ENCODE data around the gene MBOAT1. TPM values are rescaled to one million over a fixed set of nuclear protein-coding genes. Genes with fewer than 3 reads are reported as not detected.

Gene MBOAT1
- polyA plus RNA-seq, 1 of the 3 experiments (the other 2 are of a cell fraction): 3.0 TPM

- Histone ChIP-seq H3K27ac (ENCODE audit: low read depth in 2 of 2, low read length in 1 of 2) (no peak overlapping the region), H3K79me2 (ENCODE audit: insufficient read depth) (no peaks in the 10 kb centered on the region), H3K9ac (no peak overlapping the region), H3K36me3 (replicated peaks in 1 of 2; ENCODE audit: control insufficient read depth in 1 of 2, insufficient read depth in 2 of 2, low read length in 1 of 2) (no peaks in the 10 kb centered on the region), H2AFZ (ENCODE audit: low read depth) (no peak overlapping the region), H3K4me2 (no peak overlapping the region), H4K20me1 (ENCODE audit: insufficient read depth) (no peaks in the 10 kb centered on the region), H3K4me1 (ENCODE audit: control insufficient read depth in 1 of 2, insufficient read depth in 2 of 2, low read depth in 1 of 2, low read length in 1 of 2) (no peaks in the 10 kb centered on the region), H3K9me2 (no peaks in the 10 kb centered on the region), H3K9me3 (no peaks in the 10 kb centered on the region), H3K4me3 (ENCODE audit: low read depth in 2 of 2, low read length in 1 of 2) (no peak overlapping the region), H3K27me3 (ENCODE audit: insufficient read depth) (no peaks in the 10 kb centered on the region), H3F3A (replicated peaks; ENCODE audit: insufficient read depth) (no peaks in the 10 kb centered on the region)
- 40% methylated on average over 1 of the region's 1 CpG for WGBS (ENCODE audit: low lambda C conversion rate)
- POLR2A ChIA-PET: no interaction called here
- TF ChIP-seq REST (IDR thresholded peaks at IDR 0.05; ENCODE audit: low read depth, low read length) (no peak), RCOR1 (IDR thresholded peaks at IDR 0.05; ENCODE audit: low read length) (no peak), TCF12 (IDR thresholded peaks at IDR 0.05) (no peak), CHD2 (IDR thresholded peaks at IDR 0.05; ENCODE audit: low read length, partially characterized antibody) (no peak), CTCF (IDR thresholded peaks at IDR 0.05) (no peak), MEF2A (IDR thresholded peaks at IDR 0.05; ENCODE audit: borderline replicate concordance, low read depth) (no peak), ELF1 (IDR thresholded peaks at IDR 0.05) (no peak), RFX5 (IDR thresholded peaks at IDR 0.05; ENCODE audit: low read length) (no peak), NRF1 (IDR thresholded peaks at IDR 0.05; ENCODE audit: low read depth, low read length) (no peak), FOSL2 (IDR thresholded peaks at IDR 0.05; ENCODE audit: borderline replicate concordance, low read depth) (no peak), ZBTB33 (IDR thresholded peaks at IDR 0.05; ENCODE audit: borderline replicate concordance, low read depth) (no peak), POLR2AphosphoS5 (IDR thresholded peaks at IDR 0.05; ENCODE audit: low read depth, low read length) (no peak), SIN3A (IDR thresholded peaks at IDR 0.05; ENCODE audit: borderline replicate concordance, low read depth, low read length) (no peak), TEAD4 (IDR thresholded peaks at IDR 0.05; ENCODE audit: borderline replicate concordance, insufficient read depth) (no peak), FOXJ3 (CRISPR knock-in tag; IDR thresholded peaks at IDR 0.05) (no peak), SMC3 (IDR thresholded peaks at IDR 0.05; ENCODE audit: low read depth, low read length) (no peak), USF2 (IDR thresholded peaks at IDR 0.05; ENCODE audit: borderline replicate concordance, low read depth, low read length) (no peak), RXRA (IDR thresholded peaks at IDR 0.05; ENCODE audit: borderline replicate concordance, low read depth) (no peak), USF1 (IDR thresholded peaks at IDR 0.05; ENCODE audit: borderline replicate concordance, low read depth) (no peak), YY1 (IDR thresholded peaks at IDR 0.05; ENCODE audit: low read depth) (no peak)
- CTCF ChIA-PET: no interaction called here
- DNase-seq: no peak
Observed at GRCh38 chr6:20243288-20243687, 31.0 kb upstream of the MBOAT1 start.

Measured in SK-N-SH (cell line).